A673 (cell line): ENCODE results near the gene TAS2R31.

ENCODE experiments used
- EZH2 ChIP-seq: fragments of 200-600 bp; sonication (generic); IDR thresholded peaks from 2 replicates; pipeline ENCODE4 v1.6.1; 2017; ENCODE audit warnings: borderline replicate concordance, low read depth, mild to moderate bottlenecking, mixed read lengths, antibody characterized with exemption, low read length; ENCODE audit not compliant: poor library complexity, severe bottlenecking
- TF ChIP-seq, protein P1 (sequence below): fragments of 300-800, 200-600 bp; sonication (generic); conservative IDR thresholded peaks from 2 replicates; pipeline ENCODE4 v1.5.1; 2017; ENCODE audit warnings: low read depth, mild to moderate bottlenecking, antibody characterized with exemption, low read length, moderate library complexity, mixed read lengths

DNA sequence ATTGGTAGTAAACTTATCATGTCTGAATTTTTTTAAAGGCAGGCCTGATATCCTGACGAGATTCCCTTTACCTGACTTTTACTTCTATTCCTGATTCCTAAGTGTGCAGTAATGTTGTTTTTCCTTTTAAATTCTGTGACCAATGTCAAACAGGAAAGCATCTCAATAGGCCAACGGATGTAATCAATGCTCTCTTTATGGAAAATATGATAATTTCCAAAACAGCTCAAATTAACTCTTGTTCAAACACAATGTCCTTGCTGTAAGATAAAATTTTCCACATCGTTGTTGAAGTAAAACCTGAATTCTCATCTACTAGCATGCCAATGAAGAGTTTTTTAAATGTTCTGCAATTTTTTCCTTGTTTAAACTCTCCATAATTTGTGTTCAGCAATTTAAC lies 8.0 kb upstream of the TAS2R31 start:
- TF ChIP-seq, protein P1, sequence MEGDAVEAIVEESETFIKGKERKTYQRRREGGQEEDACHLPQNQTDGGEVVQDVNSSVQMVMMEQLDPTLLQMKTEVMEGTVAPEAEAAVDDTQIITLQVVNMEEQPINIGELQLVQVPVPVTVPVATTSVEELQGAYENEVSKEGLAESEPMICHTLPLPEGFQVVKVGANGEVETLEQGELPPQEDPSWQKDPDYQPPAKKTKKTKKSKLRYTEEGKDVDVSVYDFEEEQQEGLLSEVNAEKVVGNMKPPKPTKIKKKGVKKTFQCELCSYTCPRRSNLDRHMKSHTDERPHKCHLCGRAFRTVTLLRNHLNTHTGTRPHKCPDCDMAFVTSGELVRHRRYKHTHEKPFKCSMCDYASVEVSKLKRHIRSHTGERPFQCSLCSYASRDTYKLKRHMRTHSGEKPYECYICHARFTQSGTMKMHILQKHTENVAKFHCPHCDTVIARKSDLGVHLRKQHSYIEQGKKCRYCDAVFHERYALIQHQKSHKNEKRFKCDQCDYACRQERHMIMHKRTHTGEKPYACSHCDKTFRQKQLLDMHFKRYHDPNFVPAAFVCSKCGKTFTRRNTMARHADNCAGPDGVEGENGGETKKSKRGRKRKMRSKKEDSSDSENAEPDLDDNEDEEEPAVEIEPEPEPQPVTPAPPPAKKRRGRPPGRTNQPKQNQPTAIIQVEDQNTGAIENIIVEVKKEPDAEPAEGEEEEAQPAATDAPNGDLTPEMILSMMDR = no peak
- no peak for TF ChIP-seq EZH2
